CD4-positive, alpha-beta memory T cell (primary cell): ENCODE data around the gene PLS3. TPM values are rescaled to one million over a fixed set of nuclear protein-coding genes. Genes with fewer than 3 reads are reported as not detected.

Experiments
- CTCF ChIA-PET: fragments of 350-600 bp; sonication (Branson Sonifier 250); formaldehyde crosslinking; loops from one replicate; lab custom pipeline; 2021; ENCODE audit warnings: inconsistent platforms; ENCODE audit not compliant: partially characterized antibody; lab: Charles Lee
- POLR2A ChIA-PET: fragments of 350-600 bp; sonication (Branson Sonifier 250); formaldehyde crosslinking; loops from one replicate; lab custom pipeline; 2021; ENCODE audit not compliant: partially characterized antibody; lab: Charles Lee
- DNase-seq, 5 donors: peaks; one replicate each; pipeline versions ENCODE4 v3.0.0 to v3.0.0-alpha.2; 2020 to 2022; ENCODE audit warnings: mixed read lengths in 1 of 5
- H3K27ac ChIP-seq: one replicate; pipeline ENCODE4 v1.7.0; 2013; ENCODE audit warnings: low read depth, low read length
- H3K27me3 ChIP-seq: 2 replicates; pipeline ENCODE4 v1.7.0; 2013; ENCODE audit warnings: mild to moderate bottlenecking, low read length, moderate library complexity; ENCODE audit not compliant: insufficient read depth
- H3K36me3 ChIP-seq: 2 replicates; pipeline ENCODE4 v1.7.0; 2013; ENCODE audit warnings: mild to moderate bottlenecking, low read length, moderate library complexity; ENCODE audit not compliant: insufficient read depth
- H3K4me1 ChIP-seq: 2 replicates; pipeline ENCODE4 v1.7.0; 2013; ENCODE audit warnings: mild to moderate bottlenecking, low read length, moderate library complexity; ENCODE audit not compliant: insufficient read depth
- H3K4me3 ChIP-seq, 2 donors: one replicate each; pipeline ENCODE4 v1.7.0; 2013; ENCODE audit warnings: low read length in 2 of 2, mild to moderate bottlenecking in 1 of 2
- H3K9me3 ChIP-seq, 2 donors: one replicate each; pipeline ENCODE4 v1.7.0; 2013; ENCODE audit warnings: low read length in 2 of 2, control low read depth in 1 of 2; ENCODE audit not compliant: control insufficient read depth in 1 of 2
- H3K27ac Mint-ChIP-seq, 7 donors: one replicate each; pipeline ENCODE4 v1.8.0; 2020 to 2021; ENCODE audit warnings: mixed read lengths in 7 of 7, mild to moderate bottlenecking in 6 of 7, inconsistent platforms in 3 of 7, moderate library complexity in 3 of 7
- H3K27me3 Mint-ChIP-seq, 2 donors: one replicate each; pipeline ENCODE4 v1.8.0; 2020 to 2021; ENCODE audit warnings: mixed read lengths in 2 of 2
- H3K36me3 Mint-ChIP-seq, 2 donors: one replicate each; pipeline ENCODE4 v1.8.0; 2020 to 2021; ENCODE audit warnings: mixed read lengths in 2 of 2, inconsistent platforms in 1 of 2, mild to moderate bottlenecking in 1 of 2
- H3K4me1 Mint-ChIP-seq, 4 donors: one replicate each; pipeline ENCODE4 v1.8.0; 2020 to 2021; ENCODE audit warnings: mixed read lengths in 4 of 4, mild to moderate bottlenecking in 1 of 4
- H3K4me3 Mint-ChIP-seq, 8 donors: one replicate each; pipeline ENCODE4 v1.8.0; 2020 to 2021; ENCODE audit warnings: mixed read lengths in 8 of 8, mild to moderate bottlenecking in 7 of 8, moderate library complexity in 6 of 8, inconsistent platforms in 3 of 8
- H3K9me3 Mint-ChIP-seq, 8 donors: one replicate each; pipeline ENCODE4 v1.8.0; 2020 to 2021; ENCODE audit warnings: mixed read lengths in 8 of 8, mild to moderate bottlenecking in 5 of 8, inconsistent platforms in 3 of 8, moderate library complexity in 1 of 8
- intact Hi-C: fragments of 100-400 bp; cut with micrococcal nuclease; formaldehyde crosslinking; loops from one replicate; pipeline ENCODE4 v1.15.1; 2023
- polyA plus RNA-seq, 2 donors: library from polyadenylated mRNA; unstranded; fragments of 300-500 nt; fragmentation: Illumina TruSeq; gene quantifications; one replicate each; pipeline ENCODE4 v1.2.3, GENCODE V29; 2021
- total RNA-seq, 2 experiments: library from RNA; stranded (reverse); gene quantifications; one replicate each; pipeline ENCODE4 v1.2.3, GENCODE V29; 2021

The PLS3 gene
- total and polyA plus RNA-seq, 4 experiments from 2014 or later, result 0.14 to 0.76 (median 0.15) TPM; not detected in 1

DNA sequence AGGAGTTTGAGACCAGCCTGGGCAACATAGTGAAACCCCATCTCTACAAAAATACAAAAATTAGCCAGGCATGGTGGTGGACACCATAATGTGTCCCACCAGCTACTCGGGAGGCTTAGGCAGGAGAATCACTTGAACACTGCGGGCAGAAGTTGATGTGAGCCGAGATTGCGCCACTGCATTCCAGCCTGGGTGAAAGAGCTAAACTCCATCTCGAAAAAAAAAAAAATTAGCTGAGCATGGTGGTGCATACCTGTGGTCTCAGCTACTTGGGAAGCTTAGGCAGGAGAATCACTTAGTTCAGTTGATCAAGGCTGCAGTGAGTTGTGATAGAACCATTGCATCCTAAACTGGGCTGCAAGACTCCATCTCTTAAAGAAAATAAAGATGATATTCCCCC is 91.2 kb downstream of the PLS3 start:
- Mint-ChIP-seq H3K9me3 (no peaks in the 10 kb centered on the region), H3K36me3 (no peaks in the 10 kb centered on the region)

DNA sequence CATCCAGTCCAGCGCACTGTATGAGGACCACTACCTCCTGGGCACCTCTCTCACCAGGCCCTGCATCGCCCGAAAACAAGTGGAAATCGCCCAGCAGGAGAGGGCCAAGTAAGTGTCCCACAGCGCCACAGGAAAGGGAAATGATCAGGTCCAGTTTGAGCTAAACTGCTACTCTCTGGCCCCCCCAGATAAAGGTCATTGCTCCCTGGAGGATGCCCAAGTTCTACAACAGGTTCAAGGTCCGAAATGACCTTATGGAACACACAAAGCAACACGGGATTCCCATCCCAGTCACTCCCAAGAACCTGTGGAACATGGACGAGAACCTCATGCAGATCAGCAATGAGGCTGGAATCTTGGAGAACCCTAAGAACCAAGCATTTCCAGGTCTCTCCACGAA is 104.1 kb downstream of the PLS3 start:
- no peak overlapping the region for H3K27ac ChIP-seq
- H3K27me3 ChIP-seq, result no peaks in the 10 kb centered on the region
- H3K4me3 Mint-ChIP-seq, result no peak overlapping the region
- DNase-seq, result no peak
- no peak overlapping the region for H3K4me3 ChIP-seq
- no peaks in the 10 kb centered on the region for H3K4me1 Mint-ChIP-seq
- no peaks in the 10 kb centered on the region for H3K9me3 ChIP-seq
- intact Hi-C loops, result no loop called here
- no peaks in the 10 kb centered on the region for H3K36me3 Mint-ChIP-seq
- no peak overlapping the region for H3K27ac Mint-ChIP-seq
- H3K27me3 Mint-ChIP-seq, result no peaks in the 10 kb centered on the region
- CTCF ChIA-PET, result no interaction called here
- H3K9me3 Mint-ChIP-seq, result no peaks in the 10 kb centered on the region
- H3K4me1 ChIP-seq, result no peaks in the 10 kb centered on the region
- POLR2A ChIA-PET, result no interaction called here
- H3K36me3 ChIP-seq, result no peaks in the 10 kb centered on the region

More for the DNA sequence above, 91.2 kb downstream of the PLS3 start:
- Mint-ChIP-seq H3K4me1 (no peaks in the 10 kb centered on the region), H3K27ac (no peak overlapping the region), H3K27me3 (no peaks in the 10 kb centered on the region), H3K4me3 (no peak overlapping the region)
- no peak for DNase-seq
- Histone ChIP-seq H3K9me3 (no peaks in the 10 kb centered on the region), H3K4me3 (no peak overlapping the region), H3K27me3 (no peaks in the 10 kb centered on the region), H3K36me3 (no peaks in the 10 kb centered on the region), H3K27ac (no peak overlapping the region), H3K4me1 (no peaks in the 10 kb centered on the region)
- intact Hi-C loops, result no loop called here
- ChIA-PET CTCF (interaction anchor here (1.2 kb wide), 1 partner anchor 10 kb away, joined by 4 read pairs; no protein-coding TSS in a partner anchor), POLR2A (no interaction called here)

DNA sequence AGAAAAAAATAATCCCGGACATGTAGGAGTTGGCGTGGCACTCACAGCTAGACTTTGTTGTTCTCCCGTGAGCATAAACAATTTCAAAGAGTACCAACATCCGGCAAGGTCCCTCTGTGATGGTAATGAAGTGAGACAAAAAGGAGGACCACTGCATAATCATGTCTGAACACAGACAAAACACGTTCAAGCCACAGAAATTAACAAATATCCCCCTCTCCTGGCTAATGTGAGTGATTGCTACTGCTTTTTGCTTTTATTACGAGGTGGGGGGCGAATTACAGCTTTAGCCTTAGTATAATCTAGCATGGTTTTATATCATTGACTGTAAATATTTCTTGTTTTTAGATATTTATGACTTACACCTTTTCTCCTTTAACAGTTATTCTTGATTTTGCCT is 118.5 kb downstream of the PLS3 start:
- no peaks in the 10 kb centered on the region for H3K4me1 ChIP-seq
- intact Hi-C loops, result no loop called here
- no peaks in the 10 kb centered on the region for H3K9me3 ChIP-seq
- H3K4me3 ChIP-seq, result no peak overlapping the region
- Mint-ChIP-seq H3K4me3 (no peak overlapping the region), H3K4me1 (no peaks in the 10 kb centered on the region), H3K36me3 (no peaks in the 10 kb centered on the region), H3K27ac (no peak overlapping the region), H3K27me3 (no peaks in the 10 kb centered on the region), H3K9me3 (no peaks in the 10 kb centered on the region)
- CTCF ChIA-PET, result interaction anchor here (1.1 kb wide), 1 partner anchor 12 kb away, joined by 4 read pairs; no protein-coding TSS in a partner anchor
- H3K27ac ChIP-seq, result no peak overlapping the region
- DNase-seq, result no peak
- H3K36me3 ChIP-seq, result no peaks in the 10 kb centered on the region
- POLR2A ChIA-PET, result no interaction called here
- no peaks in the 10 kb centered on the region for H3K27me3 ChIP-seq

DNA sequence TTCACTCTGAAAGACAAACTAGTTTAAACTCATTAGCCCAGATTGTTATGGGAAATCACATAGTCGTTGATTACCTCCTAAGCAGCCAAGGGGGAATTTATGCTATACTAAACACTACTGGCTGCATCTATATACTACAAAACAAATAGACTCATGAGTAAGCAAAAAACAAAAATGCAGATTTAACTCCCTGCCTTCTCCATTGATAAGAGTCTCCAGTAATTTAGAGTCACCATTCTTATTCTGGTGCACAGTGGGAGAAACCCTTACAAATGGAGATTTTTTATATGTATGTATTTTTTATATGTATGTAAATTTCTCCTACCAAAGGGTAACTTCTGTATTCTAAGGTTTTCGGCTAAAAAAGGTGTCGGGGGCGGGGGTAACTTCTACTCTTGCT is 126.6 kb downstream of the PLS3 start:
- H3K4me1 Mint-ChIP-seq, result peaks cover 0 to 2% (median under 1%) of the 10 kb centered on the region in 4 donors
- no peaks in the 10 kb centered on the region for H3K36me3 Mint-ChIP-seq
- no peaks in the 10 kb centered on the region for H3K9me3 Mint-ChIP-seq
- CTCF ChIA-PET, result no interaction called here
- POLR2A ChIA-PET, result no interaction called here
- H3K27ac ChIP-seq, result no peak overlapping the region
- H3K27ac Mint-ChIP-seq, result no peak overlapping the region
- no peaks in the 10 kb centered on the region for H3K36me3 ChIP-seq
- H3K4me3 Mint-ChIP-seq, result no peak overlapping the region
- intact Hi-C loops, result no loop called here
- no peaks in the 10 kb centered on the region for H3K27me3 ChIP-seq
- H3K4me3 ChIP-seq, result no peak overlapping the region
- DNase-seq, result no peak
- H3K27me3 Mint-ChIP-seq, result no peaks in the 10 kb centered on the region
- H3K9me3 ChIP-seq, result no peaks in the 10 kb centered on the region
- H3K4me1 ChIP-seq, result no peaks in the 10 kb centered on the region

DNA sequence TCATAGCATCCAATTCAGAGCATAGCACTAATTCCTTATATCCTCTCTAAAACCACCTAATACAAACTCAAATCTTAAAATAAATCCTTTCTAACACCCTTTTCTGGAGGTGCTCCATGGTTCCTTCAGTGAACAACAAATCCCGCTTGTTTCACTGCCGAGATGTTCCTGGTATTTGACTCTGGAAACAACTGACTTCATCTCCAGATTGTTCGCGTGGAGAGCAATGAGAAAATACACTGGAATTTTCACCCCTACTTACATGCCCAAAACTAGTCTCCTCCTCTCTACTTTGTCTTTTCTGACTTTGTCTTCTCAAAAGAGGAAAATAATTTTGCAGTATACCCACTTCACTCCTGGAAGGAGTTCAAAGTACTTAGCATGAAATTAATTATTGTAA is 129.0 kb downstream of the PLS3 start:
- H3K36me3 Mint-ChIP-seq, result no peaks in the 10 kb centered on the region
- no peaks in the 10 kb centered on the region for H3K27me3 Mint-ChIP-seq
- Histone ChIP-seq H3K27ac (no peak overlapping the region), H3K27me3 (no peaks in the 10 kb centered on the region), H3K4me3 (no peak overlapping the region), H3K36me3 (no peaks in the 10 kb centered on the region), H3K9me3 (no peaks in the 10 kb centered on the region), H3K4me1 (no peaks in the 10 kb centered on the region)
- DNase-seq, result no peak
- no peak overlapping the region for H3K27ac Mint-ChIP-seq
- no peaks in the 10 kb centered on the region for H3K9me3 Mint-ChIP-seq
- no peak overlapping the region for H3K4me3 Mint-ChIP-seq
- CTCF ChIA-PET, result no interaction called here
- intact Hi-C loops, result no loop called here
- peaks cover 0 to 2% (median under 1%) of the 10 kb centered on the region in 4 donors for H3K4me1 Mint-ChIP-seq
- POLR2A ChIA-PET, result no interaction called here

DNA sequence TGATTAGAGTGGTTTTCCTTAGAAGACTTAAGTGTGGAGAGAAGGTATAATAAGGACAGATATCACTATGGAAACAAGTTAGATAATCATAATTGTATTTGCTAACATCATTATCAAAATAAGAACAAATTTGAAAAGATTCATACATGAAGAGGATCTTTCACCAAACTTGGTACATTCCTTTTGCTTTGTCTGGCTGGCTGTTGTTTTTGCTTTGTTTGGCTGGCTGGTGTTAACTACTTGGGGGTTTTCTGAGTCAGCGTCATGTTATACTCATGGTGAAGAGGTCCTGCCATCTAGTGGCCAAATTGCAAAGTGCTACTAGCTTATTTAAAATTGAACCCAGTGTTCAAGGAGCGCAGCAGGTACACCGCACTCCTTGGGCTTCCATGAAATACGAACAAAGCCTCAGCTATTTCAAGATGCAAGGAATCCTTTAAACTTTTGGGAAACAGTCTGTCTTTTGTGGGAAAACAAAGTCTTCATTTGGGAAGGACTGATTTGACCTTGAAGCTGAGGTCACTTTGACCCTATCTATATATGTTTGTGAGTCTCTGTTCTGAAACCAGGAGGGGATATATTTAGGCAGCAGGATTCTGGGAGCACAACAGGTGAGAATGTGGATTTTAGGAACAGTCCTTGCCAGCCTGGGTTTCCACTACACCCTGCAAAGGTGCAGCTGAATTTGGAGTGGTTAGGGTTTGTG is 129.7 kb downstream of the PLS3 start:
- H3K27ac ChIP-seq, result no peak overlapping the region
- Mint-ChIP-seq H3K4me3 (no peak overlapping the region), H3K9me3 (no peaks in the 10 kb centered on the region), H3K36me3 (no peaks in the 10 kb centered on the region), H3K27me3 (no peaks in the 10 kb centered on the region), H3K27ac (no peak overlapping the region), H3K4me1 (peaks cover 0 to 2% (median under 1%) of the 10 kb centered on the region in 4 donors)
- no peaks in the 10 kb centered on the region for H3K27me3 ChIP-seq
- peak in 4 of 5 donors; percentile 25 to 37 (median 33) for DNase-seq
- intact Hi-C loops, result no loop called here
- H3K9me3 ChIP-seq, result no peaks in the 10 kb centered on the region
- ChIA-PET CTCF (interaction anchor here (0.7 to 2.1 kb wide), 7 partner anchors 9 to 35 kb away, joined by 3 to 7 read pairs (median 3); no protein-coding TSS in a partner anchor), POLR2A (no interaction called here)
- H3K4me3 ChIP-seq, result no peak overlapping the region
- no peaks in the 10 kb centered on the region for H3K4me1 ChIP-seq
- no peaks in the 10 kb centered on the region for H3K36me3 ChIP-seq

DNA sequence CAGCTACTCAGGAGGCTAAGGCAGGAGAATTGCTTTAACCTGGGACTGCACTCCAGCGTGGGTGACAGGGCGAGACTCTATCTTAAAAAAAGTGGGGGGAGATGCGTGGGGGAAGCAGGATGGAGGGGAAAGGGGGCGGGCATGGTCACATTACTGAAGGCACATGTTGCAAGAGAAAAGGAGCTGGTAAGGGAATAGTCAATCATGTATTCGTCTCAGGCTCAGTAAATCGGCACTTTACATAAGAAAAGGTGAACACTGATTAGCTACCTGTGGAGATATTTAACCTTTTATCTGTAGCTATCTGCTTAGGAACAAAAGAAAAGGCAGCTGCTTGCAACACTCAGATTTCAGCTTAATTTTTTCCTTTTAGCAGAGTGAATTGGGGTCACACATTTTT is 132.5 kb downstream of the PLS3 start:
- Mint-ChIP-seq H3K4me3 (no peak overlapping the region), H3K4me1 (peaks cover 0 to 2% (median under 1%) of the 10 kb centered on the region in 4 donors), H3K27me3 (no peaks in the 10 kb centered on the region), H3K9me3 (no peaks in the 10 kb centered on the region), H3K36me3 (no peaks in the 10 kb centered on the region), H3K27ac (no peak overlapping the region)
- Histone ChIP-seq H3K27ac (no peak overlapping the region), H3K9me3 (no peaks in the 10 kb centered on the region), H3K27me3 (no peaks in the 10 kb centered on the region), H3K4me3 (no peak overlapping the region), H3K4me1 (no peaks in the 10 kb centered on the region), H3K36me3 (no peaks in the 10 kb centered on the region)
- ChIA-PET CTCF (no interaction called here), POLR2A (no interaction called here)
- DNase-seq, result no peak
- intact Hi-C loops, result no loop called here
